Endothelial cell of umbilical vein (primary cell): ENCODE results near the gene RLF.

ENCODE experiments used
- EZH2 ChIP-seq: IDR thresholded peaks from 2 replicates; pipeline ENCODE4 v1.6.1; 2012; ENCODE audit warnings: borderline replicate concordance, low read depth, mild to moderate bottlenecking, moderate library complexity, low read length, inconsistent platforms; ENCODE audit not compliant: severe bottlenecking
- POLR2A ChIP-seq: IDR thresholded peaks from 2 replicates; pipeline ENCODE4 v1.6.1; 2012; ENCODE audit warnings: low read depth, mild to moderate bottlenecking, control low read depth, low read length
- TF ChIP-seq, protein P1 (sequence below), 2 donors: IDR thresholded peaks; 1 replicate in 1 of 2; 2 replicates in 1 of 2; pipeline ENCODE4 v1.5.1; 2011; ENCODE audit warnings: low read length in 2 of 2, mild to moderate bottlenecking in 2 of 2, moderate library complexity in 2 of 2, control low read depth in 1 of 2, inconsistent platforms in 1 of 2, low read depth in 1 of 2; ENCODE audit not compliant: insufficient read depth in 1 of 2; ENCODE audit errors: extremely low read depth in 1 of 2
- TF ChIP-seq, protein P2 (sequence below): IDR thresholded peaks from 2 replicates; pipeline ENCODE4 v1.6.1; 2011; ENCODE audit not compliant: insufficient read depth, insufficient read length

DNA sequence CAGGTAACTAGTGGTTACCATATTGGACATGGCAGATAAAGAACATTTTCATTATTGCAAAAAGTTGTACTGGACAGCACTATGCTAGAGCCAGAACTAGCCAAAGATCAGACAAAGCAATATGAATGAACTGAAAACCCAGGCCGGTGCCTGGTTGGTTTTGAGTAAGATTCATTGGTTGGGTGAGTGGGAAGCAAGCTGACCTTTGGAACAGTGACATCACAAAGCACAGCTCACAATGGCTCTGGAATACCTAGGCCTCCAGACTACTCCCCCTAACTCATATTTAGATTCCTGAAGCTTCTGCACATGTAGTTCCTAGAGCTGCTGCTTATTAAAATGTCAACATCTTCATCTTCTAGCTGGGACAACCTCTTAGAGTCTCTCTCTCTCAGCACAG is 86.5 kb downstream of the RLF start, which contains the start of gene TMCO2:
- TF ChIP-seq, protein P1, sequence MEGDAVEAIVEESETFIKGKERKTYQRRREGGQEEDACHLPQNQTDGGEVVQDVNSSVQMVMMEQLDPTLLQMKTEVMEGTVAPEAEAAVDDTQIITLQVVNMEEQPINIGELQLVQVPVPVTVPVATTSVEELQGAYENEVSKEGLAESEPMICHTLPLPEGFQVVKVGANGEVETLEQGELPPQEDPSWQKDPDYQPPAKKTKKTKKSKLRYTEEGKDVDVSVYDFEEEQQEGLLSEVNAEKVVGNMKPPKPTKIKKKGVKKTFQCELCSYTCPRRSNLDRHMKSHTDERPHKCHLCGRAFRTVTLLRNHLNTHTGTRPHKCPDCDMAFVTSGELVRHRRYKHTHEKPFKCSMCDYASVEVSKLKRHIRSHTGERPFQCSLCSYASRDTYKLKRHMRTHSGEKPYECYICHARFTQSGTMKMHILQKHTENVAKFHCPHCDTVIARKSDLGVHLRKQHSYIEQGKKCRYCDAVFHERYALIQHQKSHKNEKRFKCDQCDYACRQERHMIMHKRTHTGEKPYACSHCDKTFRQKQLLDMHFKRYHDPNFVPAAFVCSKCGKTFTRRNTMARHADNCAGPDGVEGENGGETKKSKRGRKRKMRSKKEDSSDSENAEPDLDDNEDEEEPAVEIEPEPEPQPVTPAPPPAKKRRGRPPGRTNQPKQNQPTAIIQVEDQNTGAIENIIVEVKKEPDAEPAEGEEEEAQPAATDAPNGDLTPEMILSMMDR (IDR thresholded peaks at IDR 0.05; ENCODE audit: extremely low read depth in 1 of 2, insufficient read depth in 1 of 2, low read depth in 1 of 2, low read length in 2 of 2) = no peak
- TF ChIP-seq POLR2A (no peak), EZH2 (no peak)
- TF ChIP-seq, protein P2, sequence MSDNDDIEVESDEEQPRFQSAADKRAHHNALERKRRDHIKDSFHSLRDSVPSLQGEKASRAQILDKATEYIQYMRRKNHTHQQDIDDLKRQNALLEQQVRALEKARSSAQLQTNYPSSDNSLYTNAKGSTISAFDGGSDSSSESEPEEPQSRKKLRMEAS = no peak
